Tibial nerve (tissue), 4 donors: Measurements from ENCODE around the gene SEMA5A.

ENCODE experiments used
- EP300 ChIP-seq, 2 donors: sonication (generic); formaldehyde crosslinking; IDR thresholded peaks; one replicate each; pipeline ENCODE4 v1.6.1; 2017; ENCODE audit warnings: antibody characterized with exemption in 2 of 2, mild to moderate bottlenecking in 1 of 2
- POLR2A ChIP-seq, 2 donors: fragments of 450-650 bp; IDR thresholded peaks; one replicate each; pipeline ENCODE4 v1.6.1; 2017; ENCODE audit warnings: antibody characterized with exemption in 2 of 2, mild to moderate bottlenecking in 2 of 2, moderate library complexity in 2 of 2
- TF ChIP-seq, protein P1 (sequence below), 5 experiments: fragments of 200-600 bp in 3 of 5; fragments of 450-650 bp in 2 of 5; sonication (generic) in 3 of 5; IDR thresholded peaks; one replicate each; pipeline ENCODE4 v1.5.1; 2016 to 2019; ENCODE audit warnings: antibody characterized with exemption in 5 of 5, mild to moderate bottlenecking in 3 of 5, moderate library complexity in 2 of 5

DNA sequence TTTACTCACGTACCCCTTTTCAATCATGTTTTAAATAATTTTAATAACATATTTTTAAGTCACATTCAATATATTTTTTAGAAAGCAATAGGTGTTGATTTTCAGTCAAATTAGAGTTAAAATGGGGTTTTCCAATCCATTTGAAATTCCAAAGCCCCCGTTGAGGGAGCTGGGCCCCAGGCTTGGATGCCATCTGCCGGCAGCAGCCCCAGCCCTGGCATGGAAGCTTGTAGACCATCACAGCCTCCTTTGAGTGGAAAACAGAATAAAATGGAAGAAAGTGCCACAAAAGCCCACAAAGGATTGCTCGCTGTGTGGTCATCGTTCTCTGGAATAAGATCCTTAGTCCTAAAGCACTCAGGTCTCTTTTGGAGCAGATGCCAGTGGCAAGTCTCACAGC, 81.4 kb downstream of the SEMA5A start:
- TF ChIP-seq, protein P1, sequence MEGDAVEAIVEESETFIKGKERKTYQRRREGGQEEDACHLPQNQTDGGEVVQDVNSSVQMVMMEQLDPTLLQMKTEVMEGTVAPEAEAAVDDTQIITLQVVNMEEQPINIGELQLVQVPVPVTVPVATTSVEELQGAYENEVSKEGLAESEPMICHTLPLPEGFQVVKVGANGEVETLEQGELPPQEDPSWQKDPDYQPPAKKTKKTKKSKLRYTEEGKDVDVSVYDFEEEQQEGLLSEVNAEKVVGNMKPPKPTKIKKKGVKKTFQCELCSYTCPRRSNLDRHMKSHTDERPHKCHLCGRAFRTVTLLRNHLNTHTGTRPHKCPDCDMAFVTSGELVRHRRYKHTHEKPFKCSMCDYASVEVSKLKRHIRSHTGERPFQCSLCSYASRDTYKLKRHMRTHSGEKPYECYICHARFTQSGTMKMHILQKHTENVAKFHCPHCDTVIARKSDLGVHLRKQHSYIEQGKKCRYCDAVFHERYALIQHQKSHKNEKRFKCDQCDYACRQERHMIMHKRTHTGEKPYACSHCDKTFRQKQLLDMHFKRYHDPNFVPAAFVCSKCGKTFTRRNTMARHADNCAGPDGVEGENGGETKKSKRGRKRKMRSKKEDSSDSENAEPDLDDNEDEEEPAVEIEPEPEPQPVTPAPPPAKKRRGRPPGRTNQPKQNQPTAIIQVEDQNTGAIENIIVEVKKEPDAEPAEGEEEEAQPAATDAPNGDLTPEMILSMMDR (IDR thresholded peaks at IDR 0.05) = no peak
- no peak for TF ChIP-seq POLR2A (IDR thresholded peaks at IDR 0.05)
- TF ChIP-seq EP300 (IDR thresholded peaks at IDR 0.05) = no peak
